Stimulated activated effector memory CD8-positive, alpha-beta T cell treated with anti-CD3 and anti-CD28 coated beads, Interleukin-12 subunit alpha, Interleukin-12 subunit beta, amount 100 ng/mL, for 72 hours (primary cell): Measurements from ENCODE around the gene SZRD1.
A peak's percentile ranks its signal among the peaks of the same experiment; 100 is the strongest.

Experiments
- ATAC-seq: fragments of 150-1000 bp; cut with Tn5 transposase; 2 replicates; pipeline ENCODE4 v1.10.0; 2021
- DNase-seq, 2 donors: peaks; one replicate each; pipeline ENCODE4 v3.0.0; 2021 to 2022; ENCODE audit warnings: low spot score in 2 of 2
- H3K27ac Mint-ChIP-seq: one replicate; pipeline ENCODE4 v1.8.0; 2022; ENCODE audit warnings: mild to moderate bottlenecking, mixed read lengths
- H3K36me3 Mint-ChIP-seq: one replicate; pipeline ENCODE4 v1.8.0; 2022; ENCODE audit warnings: mild to moderate bottlenecking, mixed read lengths
- H3K4me1 Mint-ChIP-seq: one replicate; pipeline ENCODE4 v1.8.0; 2022; ENCODE audit warnings: mixed read lengths
- H3K4me3 Mint-ChIP-seq: one replicate; pipeline ENCODE4 v1.8.0; 2022; ENCODE audit warnings: mild to moderate bottlenecking, mixed read lengths
- H3K9me3 Mint-ChIP-seq: one replicate; pipeline ENCODE4 v1.8.0; 2022; ENCODE audit warnings: mixed read lengths

The SZRD1 gene

DNA sequence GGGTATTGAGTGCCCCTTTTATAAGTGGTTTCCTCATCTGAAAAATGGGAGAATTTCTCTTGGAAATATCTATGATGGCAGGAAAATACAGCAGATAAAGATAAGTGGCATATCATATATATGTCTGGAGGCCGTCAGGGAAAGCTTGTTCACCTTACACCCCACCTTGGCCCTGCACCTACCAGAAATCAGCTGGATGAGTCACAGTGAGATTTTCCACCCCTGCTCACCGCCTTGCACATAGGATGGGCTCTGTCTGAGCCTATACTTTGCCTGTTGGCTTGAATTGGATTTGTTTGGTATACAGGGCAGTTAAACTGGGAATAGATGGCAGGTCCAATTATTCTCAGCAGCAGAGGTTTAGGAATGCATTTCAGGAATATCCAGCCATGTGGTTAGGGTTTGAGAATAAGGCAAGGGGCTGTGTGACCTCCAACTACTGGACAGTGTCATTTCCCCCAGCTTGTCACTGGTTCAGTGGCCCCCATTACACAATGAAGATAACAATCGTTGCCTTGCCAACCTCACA lies 70.0 kb downstream of the SZRD1 start, which contains the start of gene SPATA21:
Gene SPATA21 (minus strand): TSS at position 479 of the 529 bp plus-strand sequence. CDS start 6,053 bp downstream, outside the sequence.
- Mint-ChIP-seq H3K4me1 (peaks cover 15% of the 10 kb centered on the region), H3K36me3 (peaks cover 18% of the 10 kb centered on the region), H3K4me3 (no peak within 1 kb of the TSS), H3K27ac (no peak within 1 kb of the TSS), H3K9me3 (no peaks in the 10 kb centered on the region)
- DNase-seq (no peak), ATAC-seq (no peak)

GRCh38 chr1:16438516-16438915 lies 71.5 kb downstream of the SZRD1 start:
- no peak overlapping the region for H3K4me3 Mint-ChIP-seq
- H3K27ac Mint-ChIP-seq, result no peak overlapping the region
- H3K4me1 Mint-ChIP-seq, result peaks cover 26% of the 10 kb centered on the region
- no peaks in the 10 kb centered on the region for H3K9me3 Mint-ChIP-seq
- no peak for DNase-seq
- no peak for ATAC-seq
- peaks cover 30% of the 10 kb centered on the region for H3K36me3 Mint-ChIP-seq

DNA sequence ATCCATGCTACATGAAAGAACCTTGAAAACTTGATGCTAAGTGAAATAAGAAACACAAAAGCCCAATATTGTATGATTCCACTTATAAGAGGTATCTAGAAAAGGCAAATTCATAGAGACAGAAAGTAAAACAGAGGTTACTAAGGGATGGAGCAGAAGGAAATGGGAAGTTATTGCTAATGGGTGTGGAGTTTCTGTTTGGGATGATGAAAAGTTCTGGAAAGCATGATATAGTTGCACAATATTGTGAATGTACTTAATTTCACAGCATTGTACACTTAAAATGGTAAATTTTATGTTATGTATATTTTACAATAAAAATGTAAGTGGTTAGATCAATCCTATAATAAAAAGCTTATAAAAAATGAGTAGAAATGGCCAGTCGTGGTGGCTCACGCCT lies 71.9 kb downstream of the SZRD1 start:
- peaks cover 34% of the 10 kb centered on the region for H3K36me3 Mint-ChIP-seq
- no peak overlapping the region for H3K4me3 Mint-ChIP-seq
- H3K27ac Mint-ChIP-seq, result peak overlapping the region; percentile 15
- ATAC-seq, result no peak
- DNase-seq, result no peak
- no peaks in the 10 kb centered on the region for H3K9me3 Mint-ChIP-seq
- H3K4me1 Mint-ChIP-seq, result peaks cover 26% of the 10 kb centered on the region

- no peak for DNase-seq
Observed at GRCh38 chr1:16440131-16440469, 73.1 kb downstream of the SZRD1 start.

DNA sequence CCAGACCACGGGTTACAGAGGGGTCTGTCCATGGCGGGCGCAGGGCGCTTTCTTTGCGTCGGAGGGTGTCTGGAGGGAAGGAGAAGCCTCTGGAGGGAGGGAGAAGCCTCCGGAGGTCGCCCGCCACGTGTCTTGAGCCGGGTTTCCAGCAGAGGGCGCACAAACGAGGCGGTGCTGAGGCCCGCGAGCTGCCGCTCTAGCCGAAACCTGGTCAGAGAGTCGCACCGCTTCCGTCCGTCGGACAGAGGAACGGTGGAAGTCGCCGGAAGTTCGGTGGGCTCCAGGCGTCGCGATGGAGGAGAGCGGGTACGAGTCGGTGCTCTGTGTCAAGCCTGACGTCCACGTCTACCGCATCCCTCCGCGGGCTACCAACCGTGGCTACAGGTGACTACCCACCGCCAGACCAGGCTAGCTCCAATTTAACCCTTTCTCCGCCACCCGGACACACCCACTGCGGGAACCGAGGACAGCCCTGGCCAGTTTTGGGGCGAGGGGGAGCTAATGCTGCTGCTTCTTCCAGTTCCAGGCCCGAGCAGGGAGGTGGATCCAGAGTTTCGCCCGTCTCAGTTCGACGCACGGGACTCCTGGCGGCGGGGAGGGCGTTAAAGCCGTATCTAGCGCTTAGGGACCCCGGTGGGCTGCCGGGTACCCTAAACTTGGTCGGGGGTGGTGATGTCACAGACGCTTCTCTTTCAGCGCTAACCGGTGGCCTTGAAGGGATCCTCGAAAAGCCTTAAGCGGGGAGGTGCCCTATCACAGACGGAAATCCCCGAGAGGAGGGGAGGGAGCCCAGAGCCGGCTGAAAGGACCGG lies 73.6 kb downstream of the SZRD1 start, which contains the start of gene NECAP2:
Gene NECAP2 (plus strand): TSS at position 255 of the 812 bp plus-strand sequence. CDS start 38 bp downstream, at position 293.
- H3K4me3 Mint-ChIP-seq, result peak within 1 kb of the TSS; percentile 87
- H3K27ac Mint-ChIP-seq, result peak within 1 kb of the TSS; percentile 96
- H3K36me3 Mint-ChIP-seq, result peaks cover 52% of the 10 kb centered on the region
- ATAC-seq (peak; percentile 94), DNase-seq (peak; percentile 97 to 99)
- peaks cover 31% of the 10 kb centered on the region for H3K4me1 Mint-ChIP-seq
- no peaks in the 10 kb centered on the region for H3K9me3 Mint-ChIP-seq

More at GRCh38 chr1:16440131-16440469, 73.1 kb downstream of the SZRD1 start:
- Mint-ChIP-seq H3K4me1 (peaks cover 31% of the 10 kb centered on the region), H3K27ac (peak overlapping the region; percentile 96), H3K36me3 (peaks cover 46% of the 10 kb centered on the region), H3K9me3 (no peaks in the 10 kb centered on the region), H3K4me3 (peak overlapping the region; percentile 87)
- ATAC-seq, result peak; percentile 25

DNA sequence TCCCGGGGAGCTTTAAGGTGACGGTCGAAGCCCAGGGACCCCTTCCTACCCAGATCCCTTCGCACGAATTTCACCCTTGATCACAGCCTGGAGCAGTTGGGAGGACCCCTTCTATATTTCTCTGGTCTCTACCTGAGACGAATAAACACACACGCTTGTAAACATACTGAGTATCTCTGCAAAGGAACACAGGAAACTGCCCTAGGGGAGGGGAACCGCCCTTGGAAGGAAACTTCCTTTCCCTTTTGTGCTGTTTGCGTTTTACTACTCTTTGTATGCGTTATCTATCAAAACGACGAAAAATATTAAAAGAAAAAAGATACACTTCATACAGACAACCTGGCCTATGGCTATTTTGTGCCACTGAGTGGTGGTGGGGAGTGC lies 74.2 kb downstream of the SZRD1 start:
- Mint-ChIP-seq H3K9me3 (no peaks in the 10 kb centered on the region), H3K27ac (peak overlapping the region; percentile 96), H3K36me3 (peaks cover 58% of the 10 kb centered on the region), H3K4me3 (peak overlapping the region; percentile 87), H3K4me1 (peaks cover 31% of the 10 kb centered on the region)
- DNase-seq (no peak), ATAC-seq (peak; percentile 29)

DNA sequence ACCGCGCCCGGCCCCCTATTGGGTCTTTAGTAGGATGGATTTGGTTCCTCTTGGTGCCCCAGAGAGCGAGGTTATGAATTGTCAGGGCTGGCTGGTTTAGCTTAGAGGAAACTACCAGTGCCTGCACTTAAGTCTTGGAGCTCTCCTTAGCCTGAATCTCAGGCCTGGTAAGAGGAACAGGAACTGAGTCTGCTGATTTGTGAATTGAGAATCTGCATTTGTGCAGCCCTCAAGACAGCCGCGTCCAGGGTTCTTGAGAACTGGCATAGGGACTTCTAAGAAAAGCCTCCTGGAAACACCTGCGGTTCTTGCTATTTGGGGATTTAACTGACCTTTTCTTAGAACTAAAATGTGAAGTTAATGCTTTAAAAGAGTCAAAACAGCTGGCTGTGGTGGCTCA lies 75.2 kb downstream of the SZRD1 start:
- Mint-ChIP-seq H3K4me1 (peaks cover 31% of the 10 kb centered on the region), H3K4me3 (peak overlapping the region; percentile 87), H3K27ac (peak overlapping the region; percentile 96), H3K9me3 (no peaks in the 10 kb centered on the region), H3K36me3 (peaks cover 68% of the 10 kb centered on the region)
- DNase-seq (no peak), ATAC-seq (no peak)

DNA sequence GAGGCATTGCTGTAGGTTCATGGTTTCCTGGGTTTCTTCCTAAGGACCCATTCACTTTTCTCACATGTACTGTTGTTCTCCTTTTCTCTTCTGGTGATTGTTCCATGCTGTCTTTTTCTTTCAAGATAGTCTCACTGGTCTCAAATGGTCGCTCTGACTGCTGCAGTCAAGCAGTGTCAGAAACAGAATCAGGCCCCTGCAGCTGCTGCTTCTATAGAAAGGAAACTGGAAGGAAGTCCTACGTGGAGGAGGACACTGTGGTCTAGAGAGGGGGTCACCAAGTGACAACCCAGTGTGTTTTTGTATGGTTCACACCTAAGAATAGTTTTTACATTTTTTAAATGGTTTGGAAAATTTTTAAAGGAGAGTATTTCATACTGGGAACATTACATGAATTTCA lies 75.9 kb downstream of the SZRD1 start:
- H3K4me3 Mint-ChIP-seq, result peak overlapping the region; percentile 87
- no peaks in the 10 kb centered on the region for H3K9me3 Mint-ChIP-seq
- peaks cover 36% of the 10 kb centered on the region for H3K4me1 Mint-ChIP-seq
- DNase-seq (no peak), ATAC-seq (no peak)
- peak overlapping the region; percentile 58 for H3K27ac Mint-ChIP-seq
- peaks cover 75% of the 10 kb centered on the region for H3K36me3 Mint-ChIP-seq

- no peaks in the 10 kb centered on the region for H3K9me3 Mint-ChIP-seq
- peaks cover 87% of the 10 kb centered on the region for H3K36me3 Mint-ChIP-seq
- H3K4me1 Mint-ChIP-seq, result peaks cover 47% of the 10 kb centered on the region
- peak overlapping the region; percentile 58 for H3K27ac Mint-ChIP-seq
- no peak overlapping the region for H3K4me3 Mint-ChIP-seq
- DNase-seq (no peak), ATAC-seq (no peak)
Observed at GRCh38 chr1:16443975-16444770, 77.1 kb downstream of the SZRD1 start.

DNA sequence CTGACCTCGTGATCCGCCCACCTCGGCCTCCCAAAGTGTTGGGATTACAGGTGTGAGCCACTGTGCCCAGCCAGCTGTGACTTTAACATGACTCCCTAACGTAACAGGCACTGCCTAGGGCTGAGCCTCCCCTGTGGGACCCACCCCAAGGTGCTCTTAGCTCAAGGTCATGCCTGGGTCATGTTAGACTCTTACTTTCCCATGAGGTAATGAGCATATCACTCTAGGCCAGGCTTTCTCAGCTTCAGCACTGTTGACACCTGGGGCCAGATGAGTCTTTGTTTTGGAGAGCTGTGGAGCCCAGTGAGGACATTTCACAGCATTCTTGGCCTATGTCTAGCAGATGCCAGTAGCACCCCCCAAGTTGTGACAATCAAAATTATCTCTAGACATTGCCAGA lies 78.0 kb downstream of the SZRD1 start:
- Mint-ChIP-seq H3K36me3 (peaks cover 95% of the 10 kb centered on the region), H3K27ac (peak overlapping the region; percentile 48), H3K4me3 (no peak overlapping the region), H3K9me3 (no peaks in the 10 kb centered on the region), H3K4me1 (peaks cover 54% of the 10 kb centered on the region)
- DNase-seq (no peak), ATAC-seq (no peak)

DNA sequence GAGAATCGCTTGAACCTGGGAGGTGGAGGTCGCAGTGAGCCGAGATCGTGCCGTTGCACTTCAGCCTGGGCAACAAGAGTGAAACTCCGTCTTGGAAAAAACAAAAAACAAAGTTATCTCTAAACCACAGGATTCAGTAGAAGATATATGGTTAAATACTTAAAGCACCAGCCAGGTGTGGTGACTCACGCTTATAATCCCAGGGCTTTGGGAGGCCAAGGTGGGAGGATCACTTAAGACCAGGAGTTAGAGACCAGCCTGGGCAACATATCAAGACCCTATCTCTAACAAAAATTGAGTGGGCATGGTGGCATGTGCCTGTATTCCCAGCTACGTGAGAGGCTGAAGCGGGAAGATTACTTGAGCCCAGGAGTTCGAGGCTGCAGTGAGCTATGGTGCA lies 79.1 kb downstream of the SZRD1 start:
- no peak overlapping the region for H3K27ac Mint-ChIP-seq
- H3K9me3 Mint-ChIP-seq, result no peaks in the 10 kb centered on the region
- peaks cover 54% of the 10 kb centered on the region for H3K4me1 Mint-ChIP-seq
- no peak for ATAC-seq
- H3K36me3 Mint-ChIP-seq, result peaks cover 97% of the 10 kb centered on the region
- H3K4me3 Mint-ChIP-seq, result no peak overlapping the region
- no peak for DNase-seq

DNA sequence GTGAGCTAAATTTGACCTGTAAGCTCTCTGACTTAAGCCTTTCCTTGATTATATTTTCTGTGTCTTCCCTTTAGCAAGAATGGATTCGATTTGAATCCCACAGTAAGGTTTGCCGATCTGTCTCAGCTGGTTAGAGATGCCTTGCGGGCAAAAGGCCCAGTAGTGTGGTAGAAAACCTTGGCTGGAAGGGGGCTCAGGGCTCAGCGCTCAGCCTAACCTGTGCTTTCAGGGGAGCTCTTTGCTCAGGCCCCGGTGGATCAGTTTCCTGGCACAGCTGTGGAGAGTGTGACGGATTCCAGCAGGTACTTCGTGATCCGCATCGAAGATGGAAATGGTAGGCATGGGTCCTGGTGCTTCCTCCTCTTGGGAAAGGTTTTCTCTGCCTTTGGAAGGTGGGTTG lies 80.6 kb downstream of the SZRD1 start:
- peaks cover 100% of the 10 kb centered on the region for H3K36me3 Mint-ChIP-seq
- no peaks in the 10 kb centered on the region for H3K9me3 Mint-ChIP-seq
- DNase-seq (no peak), ATAC-seq (no peak)
- peak overlapping the region; percentile 69 for H3K27ac Mint-ChIP-seq
- no peak overlapping the region for H3K4me3 Mint-ChIP-seq
- peaks cover 50% of the 10 kb centered on the region for H3K4me1 Mint-ChIP-seq
